Natural killer cell (primary cell): ENCODE data around the gene WAPL. TPM values are rescaled to one million over a fixed set of nuclear protein-coding genes. Genes with fewer than 3 reads are reported as not detected.

Experiments used
- ATAC-seq, 3 donors: fragments of 150-1000 bp in 2 of 3; fragments of 200-7000 bp in 1 of 3; cut with Tn5 transposase; 1 replicate in 1 of 3; 2 replicates in 2 of 3; pipeline ENCODE4 v1.10.0; 2021; ENCODE audit warnings: mild to moderate bottlenecking in 2 of 3, moderate library complexity in 2 of 3
- DNase-seq, 2 donors: peaks; one replicate each; pipeline versions ENCODE4 v3.0.0 to v3.0.0-alpha.2; 2013 to 2021; ENCODE audit warnings: mixed read lengths in 1 of 2
- H3K27ac ChIP-seq: one replicate; pipeline ENCODE4 v1.5.1; 2013; ENCODE audit warnings: mild to moderate bottlenecking, low read length
- H3K27me3 ChIP-seq: one replicate; pipeline ENCODE4 v1.6.1; 2013; ENCODE audit warnings: low read length; ENCODE audit not compliant: control insufficient read depth, insufficient read depth
- H3K36me3 ChIP-seq: one replicate; pipeline ENCODE4 v1.6.1; 2013; ENCODE audit warnings: low read length; ENCODE audit not compliant: control insufficient read depth, insufficient read depth
- H3K4me1 ChIP-seq: one replicate; pipeline ENCODE4 v1.6.1; 2013; ENCODE audit warnings: low read length; ENCODE audit not compliant: control insufficient read depth, insufficient read depth
- H3K4me3 ChIP-seq: one replicate; pipeline ENCODE4 v1.5.1; 2013; ENCODE audit warnings: low read length
- H3K9me3 ChIP-seq: one replicate; pipeline ENCODE4 v1.6.1; 2013; ENCODE audit warnings: low read length; ENCODE audit not compliant: control insufficient read depth, insufficient read depth
- H3K27ac Mint-ChIP-seq, 2 donors: one replicate each; pipeline ENCODE4 v1.8.0; 2022; ENCODE audit warnings: mild to moderate bottlenecking in 2 of 2, mixed read lengths in 2 of 2, moderate library complexity in 1 of 2
- H3K27me3 Mint-ChIP-seq, 2 donors: one replicate each; pipeline ENCODE4 v1.8.0; 2022; ENCODE audit warnings: low read depth in 2 of 2, mixed read lengths in 2 of 2
- H3K36me3 Mint-ChIP-seq: one replicate; pipeline ENCODE4 v1.8.0; 2022; ENCODE audit warnings: mixed read lengths
- H3K4me1 Mint-ChIP-seq, 2 donors: one replicate each; pipeline ENCODE4 v1.8.0; 2022; ENCODE audit warnings: mixed read lengths in 2 of 2
- H3K4me3 Mint-ChIP-seq: one replicate; pipeline ENCODE4 v1.8.0; 2022; ENCODE audit warnings: mild to moderate bottlenecking, moderate library complexity, mixed read lengths
- H3K9me3 Mint-ChIP-seq, 2 donors: one replicate each; pipeline ENCODE4 v1.8.0; 2022; ENCODE audit warnings: mixed read lengths in 2 of 2
- CTCF ChIP-seq: fragments of 200-600 bp; IDR thresholded peaks from one replicate; pipeline ENCODE4 v1.8.0; 2022; ENCODE audit warnings: antibody characterized with exemption
- WGBS: methylation state at CpG from one replicate; pipeline ENCODE4 v1.1.7; 2013; ENCODE audit warnings: missing lambda C conversion rate; ENCODE audit not compliant: insufficient coverage; 5-methylcytosine and 5-hydroxymethylcytosine counted together
- intact Hi-C: fragments of 100-400 bp; cut with micrococcal nuclease; formaldehyde crosslinking; loops from one replicate; pipeline ENCODE4 v1.14.2; 2022
- total RNA-seq, 4 donors: library from RNA; stranded (reverse); fragments of 120-200 nt in 1 of 4; gene quantifications; one replicate each; pipeline versions ENCODE4 v1.2.3 to v1.2.4, GENCODE V29; 2013 to 2022

WAPL gene
- total RNA-seq, 3 donors from 2014 or later (not counting 1 experiment from before 2014, with no cell fraction given), result 41.1 to 51.4 (median 51.1) TPM

- no peak overlapping the region for H3K27ac ChIP-seq
- 100% methylated on average over 1 of the region's 4 CpGs for WGBS
- no peaks in the 10 kb centered on the region for H3K27me3 Mint-ChIP-seq
- H3K4me1 ChIP-seq, result peaks cover 5% of the 10 kb centered on the region
- ATAC-seq (no peak), DNase-seq (no peak)
- H3K27me3 ChIP-seq, result no peaks in the 10 kb centered on the region
- peak overlapping the region in 1 of 2 donors; percentile 18 for H3K27ac Mint-ChIP-seq
- no peaks in the 10 kb centered on the region for H3K9me3 Mint-ChIP-seq
- no peak overlapping the region for H3K4me3 ChIP-seq
- intact Hi-C loops, result no loop called here
- no peak for TF ChIP-seq CTCF
- H3K36me3 Mint-ChIP-seq, result peaks cover 8% of the 10 kb centered on the region
- no peaks in the 10 kb centered on the region for H3K9me3 ChIP-seq
- peaks cover 7 to 18% of the 10 kb centered on the region in 2 donors for H3K4me1 Mint-ChIP-seq
- H3K4me3 Mint-ChIP-seq, result no peak overlapping the region
- H3K36me3 ChIP-seq, result peaks cover 56% of the 10 kb centered on the region
Observed at GRCh38 chr10:86451604-86451960, 70.0 kb downstream of the WAPL start.

DNA sequence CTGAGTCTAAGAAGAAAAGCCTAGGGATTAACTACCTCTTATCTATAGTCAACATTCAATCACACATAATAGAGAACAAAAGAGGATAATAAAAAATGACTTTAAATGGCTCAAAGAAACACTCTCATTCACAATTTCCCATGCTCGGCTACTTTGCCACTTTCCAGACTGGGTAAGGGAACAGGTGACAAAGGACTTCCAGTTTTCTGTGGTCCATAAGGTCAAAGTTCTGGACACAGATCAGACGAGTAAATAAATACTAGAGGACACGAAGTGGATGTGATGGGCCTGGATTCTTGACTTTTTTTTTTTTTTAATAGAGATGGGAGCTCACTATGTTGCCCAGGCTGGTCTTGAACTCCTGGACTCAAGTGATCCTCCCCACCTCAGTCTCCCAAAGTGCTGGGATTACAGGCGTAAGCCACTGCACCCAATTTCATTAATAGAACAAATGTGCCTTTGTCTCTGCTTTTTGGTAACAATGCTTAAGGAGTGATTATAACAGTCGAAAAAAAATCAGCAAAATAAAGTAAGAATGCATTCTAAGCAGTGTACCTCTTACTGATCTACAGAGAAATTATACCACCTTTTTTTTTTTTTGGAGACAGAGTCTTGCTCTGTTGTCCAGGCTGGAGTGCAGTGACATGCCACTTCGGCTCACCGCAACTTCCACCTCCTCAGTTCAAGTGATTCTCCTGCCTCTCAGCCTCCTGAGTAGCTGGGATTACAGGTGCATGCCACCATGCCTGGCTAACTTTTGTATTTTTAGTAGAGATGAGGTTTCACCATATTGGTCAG, 70.6 kb downstream of the WAPL start:
- Mint-ChIP-seq H3K36me3 (peaks cover 13% of the 10 kb centered on the region), H3K4me3 (no peak overlapping the region), H3K4me1 (peaks cover 7 to 23% of the 10 kb centered on the region in 2 donors), H3K9me3 (no peaks in the 10 kb centered on the region), H3K27ac (peak overlapping the region; percentile 6 to 18), H3K27me3 (no peaks in the 10 kb centered on the region)
- Histone ChIP-seq H3K9me3 (no peaks in the 10 kb centered on the region), H3K36me3 (peaks cover 56% of the 10 kb centered on the region), H3K27ac (no peak overlapping the region), H3K4me1 (peaks cover 5% of the 10 kb centered on the region), H3K4me3 (no peak overlapping the region), H3K27me3 (no peaks in the 10 kb centered on the region)
- intact Hi-C loops, result no loop called here
- no peak for DNase-seq
- no peak for ATAC-seq
- no peak for TF ChIP-seq CTCF
- WGBS, result 98% methylated on average over 6 of the region's 7 CpGs

- Histone ChIP-seq H3K36me3 (peaks cover 64% of the 10 kb centered on the region), H3K4me1 (peaks cover 5% of the 10 kb centered on the region), H3K9me3 (no peaks in the 10 kb centered on the region), H3K27ac (no peak overlapping the region), H3K27me3 (no peaks in the 10 kb centered on the region), H3K4me3 (no peak overlapping the region)
- no peaks in the 10 kb centered on the region for H3K9me3 Mint-ChIP-seq
- TF ChIP-seq CTCF, result no peak
- WGBS, result 75% methylated on average over 6 of the region's 7 CpGs
- H3K27ac Mint-ChIP-seq, result peak overlapping the region in 1 of 2 donors; percentile 6
- DNase-seq (no peak), ATAC-seq (no peak)
- no peaks in the 10 kb centered on the region for H3K27me3 Mint-ChIP-seq
- intact Hi-C loops, result no loop called here
- no peak overlapping the region for H3K4me3 Mint-ChIP-seq
- peaks cover 7 to 24% of the 10 kb centered on the region in 2 donors for H3K4me1 Mint-ChIP-seq
- peaks cover 15% of the 10 kb centered on the region for H3K36me3 Mint-ChIP-seq
Observed at GRCh38 chr10:86449926-86450558, 71.5 kb downstream of the WAPL start.
